HepG2 (cell line): ENCODE results near the gene AHSP. TPM values are rescaled to one million over a fixed set of nuclear protein-coding genes. Genes with fewer than 3 reads are reported as not detected.

ENCODE experiments used
- AGO2 ChIP-seq: fragments of 200-400 bp; formaldehyde crosslinking; optimal IDR thresholded peaks from 2 replicates; pipeline ENCODE3; 2017; ENCODE audit warnings: mild to moderate bottlenecking, low read depth, low read length, moderate library complexity
- CENPT ChIP-seq: sonication (generic); formaldehyde crosslinking; IDR thresholded peaks from 2 replicates; pipeline ENCODE4 v1.8.0; 2022; ENCODE audit warnings: low read depth, mild to moderate bottlenecking, moderate library complexity, missing genetic modification reagents
- ELF3 ChIP-seq: IDR thresholded peaks from 2 replicates; pipeline ENCODE4 v1.6.1; 2016; ENCODE audit warnings: missing genetic modification reagents, missing compliant biosample characterization
- FOXO1 ChIP-seq: sonication (generic); formaldehyde crosslinking; IDR thresholded peaks from 2 replicates; pipeline ENCODE4 v1.4.0; 2020; ENCODE audit warnings: missing genetic modification reagents
- GATA4 ChIP-seq: sonication (generic); IDR thresholded peaks from 2 replicates; pipeline ENCODE4 v1.6.1; 2016; ENCODE audit warnings: antibody characterized with exemption, low read depth, borderline replicate concordance
- HIC2 ChIP-seq: sonication (generic); formaldehyde crosslinking; IDR thresholded peaks from 2 replicates; pipeline ENCODE4 v1.9.0; 2022; ENCODE audit warnings: low read depth, missing genetic modification reagents
- KDM2A ChIP-seq: sonication (generic); formaldehyde crosslinking; IDR thresholded peaks from 2 replicates; pipeline ENCODE4 v1.4.0; 2020; ENCODE audit warnings: low read depth, missing genetic modification reagents, borderline replicate concordance
- KLF13 ChIP-seq: sonication (generic); formaldehyde crosslinking; IDR thresholded peaks from 2 replicates; pipeline ENCODE4 v1.4.0; 2020; ENCODE audit warnings: mild to moderate bottlenecking, missing genetic modification reagents
- MTF2 ChIP-seq: sonication (generic); formaldehyde crosslinking; IDR thresholded peaks from 2 replicates; pipeline ENCODE4 v1.5.0; 2020; ENCODE audit warnings: missing genetic modification reagents, borderline replicate concordance
- NAIF1 ChIP-seq: sonication (generic); formaldehyde crosslinking; IDR thresholded peaks from 2 replicates; pipeline ENCODE4 v1.5.0; 2020; ENCODE audit warnings: mild to moderate bottlenecking, missing genetic modification reagents, borderline replicate concordance
- NR2F1 ChIP-seq, 2 experiments: fragments of 450-650 bp in 1 of 2; formaldehyde crosslinking in 1 of 2; IDR thresholded peaks; 2 replicates each; pipeline versions ENCODE4 v1.5.0 to v1.6.1; 2016 to 2020; ENCODE audit warnings: mild to moderate bottlenecking in 1 of 2, missing compliant biosample characterization in 1 of 2, missing genetic modification reagents in 1 of 2, moderate library complexity in 1 of 2
- NR2F6 ChIP-seq, 2 experiments: IDR thresholded peaks; 2 replicates each; pipeline ENCODE4 v1.6.1; 2016; ENCODE audit warnings: antibody characterized with exemption in 1 of 2, mild to moderate bottlenecking in 1 of 2
- PHF8 ChIP-seq: sonication (generic); formaldehyde crosslinking; IDR thresholded peaks from 2 replicates; pipeline ENCODE4 v1.5.0; 2020; ENCODE audit warnings: missing genetic modification reagents
- POGZ ChIP-seq: sonication (generic); formaldehyde crosslinking; IDR thresholded peaks from 2 replicates; pipeline ENCODE4 v1.4.0; 2020; ENCODE audit warnings: mild to moderate bottlenecking, missing genetic modification reagents
- PTBP1 ChIP-seq: fragments of 200-400 bp; formaldehyde crosslinking; IDR thresholded peaks from 2 replicates; pipeline ENCODE4 v1.6.1; 2018; ENCODE audit warnings: low read length, low read depth; ENCODE audit not compliant: poor library complexity, severe bottlenecking
- YEATS2 ChIP-seq: sonication (generic); formaldehyde crosslinking; IDR thresholded peaks from 2 replicates; pipeline ENCODE4 v1.4.0; 2020; ENCODE audit warnings: missing genetic modification reagents, borderline replicate concordance
- ZBTB2 ChIP-seq: sonication (generic); formaldehyde crosslinking; IDR thresholded peaks from 2 replicates; pipeline ENCODE4 v1.8.0; 2022; ENCODE audit warnings: low read depth, missing genetic modification reagents
- ZBTB42 ChIP-seq: sonication (generic); formaldehyde crosslinking; IDR thresholded peaks from 2 replicates; pipeline ENCODE4 v1.5.0; 2020; ENCODE audit warnings: mild to moderate bottlenecking, missing genetic modification reagents
- ZMYM4 ChIP-seq: sonication (generic); formaldehyde crosslinking; IDR thresholded peaks from 2 replicates; pipeline ENCODE4 v1.8.1; 2023; ENCODE audit warnings: mild to moderate bottlenecking, missing genetic modification reagents
- ZNF20 ChIP-seq: sonication (generic); formaldehyde crosslinking; IDR thresholded peaks from 2 replicates; pipeline ENCODE4 v1.4.0; 2020; ENCODE audit warnings: mild to moderate bottlenecking, moderate library complexity, missing genetic modification reagents
- ZNF235 ChIP-seq: sonication (generic); formaldehyde crosslinking; IDR thresholded peaks from 2 replicates; pipeline ENCODE4 v1.8.1; 2023; ENCODE audit warnings: mild to moderate bottlenecking, missing genetic modification reagents, borderline replicate concordance
- ZNF280B ChIP-seq: sonication (generic); formaldehyde crosslinking; IDR thresholded peaks from 2 replicates; pipeline ENCODE4 v1.5.0; 2020; ENCODE audit warnings: missing genetic modification reagents, mild to moderate bottlenecking, borderline replicate concordance
- ZNF335 ChIP-seq: sonication (generic); formaldehyde crosslinking; IDR thresholded peaks from 2 replicates; pipeline ENCODE4 v1.4.0; 2020; ENCODE audit warnings: missing genetic modification reagents
- ZNF510 ChIP-seq: sonication (generic); formaldehyde crosslinking; IDR thresholded peaks from 2 replicates; pipeline ENCODE4 v1.4.0; 2020; ENCODE audit warnings: low read depth, mild to moderate bottlenecking, missing genetic modification reagents
- ZNF563 ChIP-seq: sonication (generic); formaldehyde crosslinking; IDR thresholded peaks from 2 replicates; pipeline ENCODE4 v1.8.0; 2022; ENCODE audit warnings: mild to moderate bottlenecking, moderate library complexity, missing genetic modification reagents
- ZNF788 ChIP-seq: sonication (generic); formaldehyde crosslinking; IDR thresholded peaks from 2 replicates; pipeline ENCODE4 v1.5.0; 2020; ENCODE audit warnings: mild to moderate bottlenecking, missing genetic modification reagents, borderline replicate concordance
- ZSCAN20 ChIP-seq: sonication (generic); formaldehyde crosslinking; IDR thresholded peaks from 2 replicates; pipeline ENCODE4 v1.4.0; 2020; ENCODE audit warnings: missing genetic modification reagents, mild to moderate bottlenecking, borderline replicate concordance
- polyA plus RNA-seq, 8 experiments: library from polyadenylated mRNA; depleted of rRNA in 3 of 8; stranded (reverse) in 7 of 8; unstranded in 1 of 8; fragments of >200 nt; fragmentation: Illumina TruSeq in 4 of 8; extraction: Trizol in 4 of 8; gene quantifications; 2 replicates each; pipeline versions ENCODE4 v1.2.1 to v1.2.3, GENCODE V29; 2011 to 2016; ENCODE audit warnings: low read depth in 4 of 8, missing spikeins in 1 of 8, mixed read lengths in 1 of 8; ENCODE audit not compliant: insufficient read depth in 1 of 8
- total RNA-seq, 5 experiments: library from RNA; depleted of rRNA; stranded (reverse); fragments of >200 nt; fragmentation: Illumina TruSeq; extraction: Trizol; gene quantifications; 2 replicates each; pipeline ENCODE4 v1.2.3, GENCODE V29; 2016; ENCODE audit warnings: low read depth in 1 of 5

Gene AHSP
- total and polyA plus RNA-seq, 2 of the 13 experiments (the other 11 are each of a cell fraction or from before 2014, with no cell fraction given), result not detected

- TF ChIP-seq PHF8 (CRISPR knock-in tag), result peak; percentile 68
- peak; percentile 47 for TF ChIP-seq FOXO1
- no peak for TF ChIP-seq GATA4
- no peak for TF ChIP-seq ZNF563 (CRISPR knock-in tag)
- no peak for TF ChIP-seq ZBTB42 (CRISPR knock-in tag)
- peak; percentile 52; the same call in 1 of the 2 replicates for TF ChIP-seq HIC2 (CRISPR knock-in tag)
- no peak for TF ChIP-seq ZNF20
- no peak for TF ChIP-seq YEATS2 (CRISPR knock-in tag)
- TF ChIP-seq PTBP1, result no peak
- TF ChIP-seq NR2F1 (CRISPR knock-in tag; IDR thresholded peaks at IDR 0.05), result peak in 1 of 2 experiments; percentile 8; a peak in 1 of 4 replicates
- no peak for TF ChIP-seq NR2F6 (IDR thresholded peaks at IDR 0.05)
- peak; percentile 65 for TF ChIP-seq NR2F6 (CRISPR knock-in tag; IDR thresholded peaks at IDR 0.05)
- no peak for TF ChIP-seq ZNF235 (CRISPR knock-in tag)
- TF ChIP-seq KDM2A, result peak; percentile 87
- TF ChIP-seq POGZ, result no peak; the same call in 1 of the 2 replicates
- no peak for TF ChIP-seq MTF2 (CRISPR knock-in tag)
- no peak for TF ChIP-seq KLF13 (CRISPR knock-in tag)
- TF ChIP-seq ZMYM4 (CRISPR knock-in tag), result no peak
- no peak for TF ChIP-seq ZNF510 (CRISPR knock-in tag)
- TF ChIP-seq ZNF280B (CRISPR knock-in tag), result peak; percentile 79; the same call in 1 of the 2 replicates
- no peak for TF ChIP-seq NAIF1 (CRISPR knock-in tag)
- TF ChIP-seq CENPT (CRISPR knock-in tag), result no peak
- no peak for TF ChIP-seq ZNF335
- no peak for TF ChIP-seq AGO2
- no peak for TF ChIP-seq ZSCAN20 (CRISPR knock-in tag)
- no peak for TF ChIP-seq ZBTB2 (CRISPR knock-in tag)
- TF ChIP-seq ELF3, result peak; percentile 84
- peak; percentile 91; the same call in 1 of the 2 replicates for TF ChIP-seq ZNF788
These were observed 43.1 kb upstream of the AHSP start (continued) for GRCh38 chr16:31484491-31485171.
